Hepatocyte (in vitro differentiated cells): ENCODE data around the gene GOLGA1. TPM values are rescaled to one million over a fixed set of nuclear protein-coding genes. Genes with fewer than 3 reads are reported as not detected.

Experiments used
- DNase-seq: peaks from one replicate; pipeline ENCODE4 v3.0.0-alpha.2; 2016; ENCODE audit warnings: low spot score
- H2AFZ ChIP-seq: fragments of 200-600 bp; sonication (generic); 2 replicates; pipeline ENCODE4 v1.6.0; 2016; ENCODE audit warnings: antibody characterized with exemption, mild to moderate bottlenecking
- H3K27ac ChIP-seq: fragments of 200-600 bp; sonication (generic); 2 replicates; pipeline ENCODE4 v1.5.1; 2016; ENCODE audit warnings: mild to moderate bottlenecking
- H3K27me3 ChIP-seq: fragments of 200-600 bp; sonication (generic); 2 replicates; pipeline ENCODE4 v1.6.1; 2016
- H3K36me3 ChIP-seq: fragments of 200-600 bp; sonication (generic); replicated peaks from 2 replicates; pipeline ENCODE4 v1.5.1; 2016; ENCODE audit warnings: low read depth; ENCODE audit not compliant: insufficient read depth
- H3K4me1 ChIP-seq: fragments of 200-600 bp; sonication (generic); 2 replicates; pipeline ENCODE4 v1.5.1; 2016; ENCODE audit warnings: mild to moderate bottlenecking, moderate library complexity; ENCODE audit not compliant: insufficient read depth
- H3K4me2 ChIP-seq: fragments of 200-600 bp; sonication (generic); 2 replicates; pipeline ENCODE4 v1.6.0; 2016
- H3K4me3 ChIP-seq: fragments of 200-600 bp; sonication (generic); 2 replicates; pipeline ENCODE4 v1.5.1; 2016; ENCODE audit warnings: mild to moderate bottlenecking
- H3K79me2 ChIP-seq: fragments of 200-600 bp; sonication (generic); 2 replicates; pipeline ENCODE4 v1.6.0; 2017; ENCODE audit warnings: mild to moderate bottlenecking
- H3K9me2 ChIP-seq: fragments of 200-600 bp; sonication (generic); replicated peaks from 2 replicates; pipeline ENCODE4 v1.6.0; 2017; ENCODE audit warnings: mild to moderate bottlenecking; ENCODE audit not compliant: insufficient read depth
- H3K9me3 ChIP-seq: fragments of 200-600 bp; sonication (generic); 2 replicates; pipeline ENCODE4 v1.5.1; 2016; ENCODE audit warnings: low read depth, mild to moderate bottlenecking
- H4K20me1 ChIP-seq: fragments of 200-600 bp; sonication (generic); 2 replicates; pipeline ENCODE4 v1.6.0; 2016; ENCODE audit warnings: mild to moderate bottlenecking; ENCODE audit not compliant: insufficient read depth, poor library complexity, severe bottlenecking
- EZH2 ChIP-seq: fragments of 200-600 bp; sonication (generic); IDR thresholded peaks from 2 replicates; pipeline ENCODE4 v1.6.1; 2016; ENCODE audit warnings: antibody characterized with exemption, mild to moderate bottlenecking, borderline replicate concordance
- EZH2phosphoT487 ChIP-seq: fragments of 200-600 bp; sonication (generic); IDR thresholded peaks from one replicate; pipeline ENCODE4 v1.6.1; 2018; ENCODE audit warnings: antibody characterized with exemption, mild to moderate bottlenecking, low read depth, moderate library complexity; ENCODE audit not compliant: unreplicated experiment, severe bottlenecking
- WGBS: methylation state at CpG from one replicate; pipeline ENCODE4 v1.1.6; 2016; ENCODE audit warnings: low lambda C conversion rate; ENCODE audit errors: missing lambda C conversion rate; 5-methylcytosine and 5-hydroxymethylcytosine counted together
- polyA plus RNA-seq: library from polyadenylated mRNA; unstranded; fragments of >200 nt; fragmentation: Nextera tagmentation; extraction: Ambion mirVana; gene quantifications from 2 replicates; pipeline ENCODE4 v1.2.1, GENCODE V29; 2016
- total RNA-seq: library from RNA; depleted of rRNA; stranded (reverse); fragments of >200 nt; gene quantifications from 2 replicates; pipeline ENCODE4 v1.2.3, GENCODE V29; 2014
- TF ChIP-seq, protein P1 (sequence below): fragments of 200-600 bp; sonication (generic); IDR thresholded peaks from 2 replicates; pipeline ENCODE4 v1.5.1; 2016; ENCODE audit warnings: antibody characterized with exemption, mild to moderate bottlenecking; ENCODE audit not compliant: poor library complexity

Gene GOLGA1
- total and polyA plus RNA-seq, 2 experiments from 2014 or later = 10.1 to 12.9 TPM

- DNase-seq = no peak
- Histone ChIP-seq H3K4me1 (no peaks in the 10 kb centered on the region), H3K79me2 (no peaks in the 10 kb centered on the region), H3K27me3 (no peaks in the 10 kb centered on the region), H3K9me2 (no peaks in the 10 kb centered on the region), H3K4me2 (no peak overlapping the region), H2AFZ (no peak overlapping the region), H3K27ac (no peak overlapping the region), H3K36me3 (no peaks in the 10 kb centered on the region), H3K9me3 (no peaks in the 10 kb centered on the region), H4K20me1 (no peaks in the 10 kb centered on the region), H3K4me3 (no peak overlapping the region)
- 88% methylated on average over 13 of the region's 17 CpGs for WGBS
- TF ChIP-seq EZH2phosphoT487 (no peak), EZH2 (no peak)
- TF ChIP-seq, protein P1, sequence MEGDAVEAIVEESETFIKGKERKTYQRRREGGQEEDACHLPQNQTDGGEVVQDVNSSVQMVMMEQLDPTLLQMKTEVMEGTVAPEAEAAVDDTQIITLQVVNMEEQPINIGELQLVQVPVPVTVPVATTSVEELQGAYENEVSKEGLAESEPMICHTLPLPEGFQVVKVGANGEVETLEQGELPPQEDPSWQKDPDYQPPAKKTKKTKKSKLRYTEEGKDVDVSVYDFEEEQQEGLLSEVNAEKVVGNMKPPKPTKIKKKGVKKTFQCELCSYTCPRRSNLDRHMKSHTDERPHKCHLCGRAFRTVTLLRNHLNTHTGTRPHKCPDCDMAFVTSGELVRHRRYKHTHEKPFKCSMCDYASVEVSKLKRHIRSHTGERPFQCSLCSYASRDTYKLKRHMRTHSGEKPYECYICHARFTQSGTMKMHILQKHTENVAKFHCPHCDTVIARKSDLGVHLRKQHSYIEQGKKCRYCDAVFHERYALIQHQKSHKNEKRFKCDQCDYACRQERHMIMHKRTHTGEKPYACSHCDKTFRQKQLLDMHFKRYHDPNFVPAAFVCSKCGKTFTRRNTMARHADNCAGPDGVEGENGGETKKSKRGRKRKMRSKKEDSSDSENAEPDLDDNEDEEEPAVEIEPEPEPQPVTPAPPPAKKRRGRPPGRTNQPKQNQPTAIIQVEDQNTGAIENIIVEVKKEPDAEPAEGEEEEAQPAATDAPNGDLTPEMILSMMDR = no peak
These were observed 53.9 kb downstream of the GOLGA1 start for GRCh38 chr9:124886866-124887492.

- H3K79me2 ChIP-seq = no peaks in the 10 kb centered on the region
- TF ChIP-seq, protein P1 = no peak
- TF ChIP-seq EZH2 (no peak), EZH2phosphoT487 (no peak)
- H3K4me3 ChIP-seq = no peak overlapping the region
- no peak overlapping the region for H3K27ac ChIP-seq
- no peaks in the 10 kb centered on the region for H3K27me3 ChIP-seq
- no peaks in the 10 kb centered on the region for H3K9me3 ChIP-seq
- H4K20me1 ChIP-seq = no peaks in the 10 kb centered on the region
- no peak for DNase-seq
- no peaks in the 10 kb centered on the region for H3K9me2 ChIP-seq
- no peaks in the 10 kb centered on the region for H3K36me3 ChIP-seq
- no peak overlapping the region for H3K4me2 ChIP-seq
- no peak overlapping the region for H2AFZ ChIP-seq
- WGBS = 97% methylated on average over 10 of the region's 10 CpGs
- H3K4me1 ChIP-seq = no peaks in the 10 kb centered on the region
These were observed 54.4 kb downstream of the GOLGA1 start for GRCh38 chr9:124886461-124886860.

DNA sequence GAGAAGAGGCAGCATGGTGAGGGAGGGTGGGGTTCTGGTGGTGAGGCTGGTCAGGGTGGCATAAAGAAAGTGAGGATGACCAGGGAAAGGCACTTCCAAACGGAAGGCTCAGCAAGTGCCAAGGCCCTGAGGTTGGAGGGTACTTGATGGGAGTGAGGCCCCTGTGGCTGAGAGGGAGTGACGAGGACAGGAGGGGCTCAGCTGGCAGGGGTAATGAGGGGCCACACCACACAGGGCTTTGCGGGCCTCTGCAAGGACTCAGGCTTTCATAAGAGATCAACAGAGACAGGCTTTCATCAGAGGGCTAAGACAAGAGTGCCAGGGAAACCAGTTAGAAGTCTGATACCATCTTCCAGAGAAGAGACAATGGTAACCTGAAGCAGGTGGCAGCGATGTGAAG is 55.3 kb downstream of the GOLGA1 start:
- no peaks in the 10 kb centered on the region for H4K20me1 ChIP-seq
- H3K79me2 ChIP-seq = no peaks in the 10 kb centered on the region
- WGBS = 98% methylated on average over 4 of the region's 4 CpGs
- H2AFZ ChIP-seq = no peak overlapping the region
- H3K4me2 ChIP-seq = no peak overlapping the region
- no peaks in the 10 kb centered on the region for H3K9me2 ChIP-seq
- no peak overlapping the region for H3K27ac ChIP-seq
- no peaks in the 10 kb centered on the region for H3K27me3 ChIP-seq
- H3K9me3 ChIP-seq = no peaks in the 10 kb centered on the region
- H3K4me1 ChIP-seq = no peaks in the 10 kb centered on the region
- H3K36me3 ChIP-seq = no peaks in the 10 kb centered on the region
- no peak overlapping the region for H3K4me3 ChIP-seq
- DNase-seq = no peak
- TF ChIP-seq EZH2phosphoT487 (no peak), EZH2 (no peak)
- TF ChIP-seq, protein P1 = no peak
